OCI-LY1 (cell line): ENCODE measurements around the gene PRM1.
A peak's percentile ranks its signal among the peaks of the same experiment; 100 is the strongest.

Source experiments
- H2AFZ ChIP-seq: fragments of 200-600 bp; sonication (generic), shearing (Covaris generic); 2 replicates; pipeline ENCODE4 v1.6.0; 2014; ENCODE audit warnings: antibody characterized with exemption, mild to moderate bottlenecking, low read length
- H3F3A ChIP-seq: fragments of 200-600 bp; sonication (generic), shearing (Covaris generic); 2 replicates; pipeline ENCODE4 v1.6.0; 2014; ENCODE audit warnings: mild to moderate bottlenecking, antibody characterized with exemption, low read length, moderate library complexity; ENCODE audit not compliant: insufficient read depth
- H3K27ac ChIP-seq: fragments of 200-600 bp; sonication (generic); 2 replicates; pipeline ENCODE4 v1.5.1; 2014; ENCODE audit warnings: low read length, mixed run types, mild to moderate bottlenecking, low read depth; ENCODE audit not compliant: poor library complexity, severe bottlenecking
- H3K27me3 ChIP-seq: fragments of 200-600 bp; sonication (generic); 2 replicates; pipeline ENCODE4 v1.6.0; 2014; ENCODE audit warnings: antibody characterized with exemption, mild to moderate bottlenecking, low read length, moderate library complexity; ENCODE audit not compliant: insufficient read depth
- H3K36me3 ChIP-seq: fragments of 200-600 bp; sonication (generic); 2 replicates; pipeline ENCODE4 v1.6.1; 2014; ENCODE audit warnings: mild to moderate bottlenecking, antibody characterized with exemption, low read length, moderate library complexity, mixed read lengths; ENCODE audit not compliant: insufficient read depth
- H3K4me1 ChIP-seq: fragments of 200-600 bp; sonication (generic); 2 replicates; pipeline ENCODE4 v1.5.1; 2014; ENCODE audit warnings: mild to moderate bottlenecking, low read length, moderate library complexity; ENCODE audit not compliant: insufficient read depth, severe bottlenecking
- H3K4me2 ChIP-seq: fragments of 200-600 bp; sonication (generic), shearing (Covaris generic); 2 replicates; pipeline ENCODE4 v1.6.1; 2014; ENCODE audit warnings: low read length
- H3K4me3 ChIP-seq: fragments of 200-600 bp; sonication (generic); 2 replicates; pipeline ENCODE4 v1.5.1; 2014; ENCODE audit warnings: low read length, low read depth, mild to moderate bottlenecking, mixed read lengths; ENCODE audit not compliant: poor library complexity, severe bottlenecking
- H3K79me2 ChIP-seq: fragments of 200-600 bp; shearing (Covaris generic); 2 replicates; pipeline ENCODE4 v1.6.1; 2016; ENCODE audit warnings: mixed run types, low read length, mixed read lengths; ENCODE audit not compliant: insufficient read depth
- H3K9ac ChIP-seq: fragments of 200-600 bp; sonication (generic), shearing (Covaris generic); 2 replicates; pipeline ENCODE4 v1.6.1; 2014; ENCODE audit warnings: mild to moderate bottlenecking, low read length, mixed read lengths
- H3K9me2 ChIP-seq: fragments of 200-600 bp; sonication (generic), shearing (Covaris generic); 2 replicates; pipeline ENCODE4 v1.6.1; 2014; ENCODE audit warnings: low read depth, mild to moderate bottlenecking, low read length, mixed read lengths
- H3K9me3 ChIP-seq: fragments of 200-600 bp; shearing (Covaris generic); 2 replicates; pipeline ENCODE4 v1.6.1; 2014; ENCODE audit warnings: low read length, mixed read lengths
- H4K20me1 ChIP-seq: fragments of 200-600 bp; sonication (generic), shearing (Covaris generic); 2 replicates; pipeline ENCODE4 v1.6.0; 2016; ENCODE audit warnings: mild to moderate bottlenecking, low read length; ENCODE audit not compliant: insufficient read depth
- CTCF ChIP-seq: fragments of 200-600 bp; sonication (generic), shearing (Covaris generic); IDR thresholded peaks from 2 replicates; pipeline ENCODE4 v1.5.1; 2017; ENCODE audit warnings: mild to moderate bottlenecking, antibody characterized with exemption, low read length, moderate library complexity, mixed read lengths
- EZH2 ChIP-seq: fragments of 200-600 bp; sonication (generic), shearing (Covaris generic); IDR thresholded peaks from 2 replicates; pipeline ENCODE4 v1.8.0; 2017; ENCODE audit warnings: borderline replicate concordance, mixed run types, mild to moderate bottlenecking, antibody characterized with exemption, low read length, moderate library complexity, mixed read lengths

Gene PRM1

GRCh38 chr16:11250786-11251524 lies 30.2 kb downstream of the PRM1 start:
- Histone ChIP-seq H4K20me1 (no peaks in the 10 kb centered on the region), H3K4me3 (no peak overlapping the region), H3K79me2 (no peaks in the 10 kb centered on the region), H2AFZ (no peak overlapping the region), H3K4me2 (peak overlapping the region; percentile 58), H3K9me3 (no peaks in the 10 kb centered on the region), H3K9ac (no peak overlapping the region), H3F3A (no peaks in the 10 kb centered on the region; the same call in 1 of the 2 replicates), H3K9me2 (no peaks in the 10 kb centered on the region), H3K27ac (peak overlapping the region; percentile 17), H3K36me3 (peaks cover 30% of the 10 kb centered on the region), H3K4me1 (peaks cover 70% of the 10 kb centered on the region), H3K27me3 (no peaks in the 10 kb centered on the region)
- no peak for TF ChIP-seq EZH2

- H3K27ac ChIP-seq = peak overlapping the region; percentile 17
- no peaks in the 10 kb centered on the region for H3K9me3 ChIP-seq
- no peak overlapping the region for H2AFZ ChIP-seq
- H3K9ac ChIP-seq = peak overlapping the region; percentile 21; the same call in 1 of the 2 replicates
- no peak for TF ChIP-seq CTCF
- TF ChIP-seq EZH2 = no peak
- H4K20me1 ChIP-seq = no peaks in the 10 kb centered on the region
- H3F3A ChIP-seq = no peaks in the 10 kb centered on the region; the same call in 1 of the 2 replicates
- peaks cover 30% of the 10 kb centered on the region for H3K36me3 ChIP-seq
- peak overlapping the region; percentile 47 for H3K4me3 ChIP-seq
- H3K9me2 ChIP-seq = no peaks in the 10 kb centered on the region
- peaks cover 70% of the 10 kb centered on the region for H3K4me1 ChIP-seq
- no peaks in the 10 kb centered on the region for H3K79me2 ChIP-seq
- peak overlapping the region; percentile 58 for H3K4me2 ChIP-seq
- H3K27me3 ChIP-seq = no peaks in the 10 kb centered on the region
Observed at GRCh38 chr16:11250091-11250785, 30.9 kb downstream of the PRM1 start.

- Histone ChIP-seq H3K9me3 (no peaks in the 10 kb centered on the region), H3K27ac (no peak overlapping the region), H3K4me3 (peak overlapping the region; percentile 47), H3K4me2 (peak overlapping the region; percentile 58), H3K4me1 (peaks cover 62% of the 10 kb centered on the region), H3K9me2 (no peaks in the 10 kb centered on the region), H3K36me3 (peaks cover 23% of the 10 kb centered on the region), H4K20me1 (no peaks in the 10 kb centered on the region), H3K79me2 (no peaks in the 10 kb centered on the region), H3F3A (no peaks in the 10 kb centered on the region; the same call in 1 of the 2 replicates), H3K9ac (peak overlapping the region; percentile 32; the same call in 1 of the 2 replicates), H3K27me3 (no peaks in the 10 kb centered on the region), H2AFZ (no peak overlapping the region)
- TF ChIP-seq CTCF (no peak), EZH2 (no peak)
Observed at GRCh38 chr16:11249233-11250061, 31.7 kb downstream of the PRM1 start.
